NCI-H524 (cell line): ENCODE results near the gene SBNO2.

Experiments used
- DNase-seq, 2 experiments: peaks; one replicate each; lab custom pipeline; 2025; lab: John Stamatoyannopoulos, UW

SBNO2 gene

GRCh38 chr19:1105873-1106840, 67.9 kb downstream of the SBNO2 start:
- DNase-seq = no peak

DNA sequence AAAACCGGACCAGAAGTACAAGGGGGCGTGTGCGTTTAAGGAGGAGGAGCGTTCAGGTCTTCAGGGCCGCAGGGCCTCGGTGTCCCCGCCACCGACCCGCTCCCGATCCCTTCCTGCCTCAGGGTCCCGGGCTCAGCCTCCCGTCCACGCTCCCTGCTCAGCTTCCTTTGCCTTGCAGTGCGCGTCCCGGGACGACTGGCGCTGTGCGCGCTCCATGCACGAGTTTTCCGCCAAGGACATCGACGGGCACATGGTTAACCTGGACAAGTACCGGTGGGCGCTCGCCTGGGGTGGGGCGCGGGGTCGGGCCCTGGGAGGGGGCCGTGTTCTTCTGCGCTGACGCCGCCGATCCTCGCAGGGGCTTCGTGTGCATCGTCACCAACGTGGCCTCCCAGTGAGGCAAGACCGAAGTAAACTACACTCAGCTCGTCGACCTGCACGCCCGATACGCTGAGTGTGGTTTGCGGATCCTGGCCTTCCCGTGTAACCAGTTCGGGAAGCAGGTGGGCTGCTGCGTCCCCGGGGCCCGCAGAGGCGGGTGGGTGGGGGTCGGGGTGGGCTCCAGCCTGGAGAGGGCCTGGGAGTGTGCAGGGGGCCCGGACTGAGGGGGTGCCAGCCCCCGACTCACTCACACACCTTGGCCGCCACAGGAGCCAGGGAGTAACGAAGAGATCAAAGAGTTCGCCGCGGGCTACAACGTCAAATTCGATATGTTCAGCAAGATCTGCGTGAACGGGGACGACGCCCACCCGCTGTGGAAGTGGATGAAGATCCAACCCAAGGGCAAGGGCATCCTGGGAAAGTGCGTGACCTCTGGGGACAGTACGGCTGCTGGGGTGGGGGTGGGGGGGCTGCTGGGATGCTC, 68.8 kb downstream of the SBNO2 start:
- DNase-seq = no peak

GRCh38 chr19:1104311-1105007, 69.6 kb downstream of the SBNO2 start:
- DNase-seq = peak in 1 of 2 experiments; percentile 58

DNA sequence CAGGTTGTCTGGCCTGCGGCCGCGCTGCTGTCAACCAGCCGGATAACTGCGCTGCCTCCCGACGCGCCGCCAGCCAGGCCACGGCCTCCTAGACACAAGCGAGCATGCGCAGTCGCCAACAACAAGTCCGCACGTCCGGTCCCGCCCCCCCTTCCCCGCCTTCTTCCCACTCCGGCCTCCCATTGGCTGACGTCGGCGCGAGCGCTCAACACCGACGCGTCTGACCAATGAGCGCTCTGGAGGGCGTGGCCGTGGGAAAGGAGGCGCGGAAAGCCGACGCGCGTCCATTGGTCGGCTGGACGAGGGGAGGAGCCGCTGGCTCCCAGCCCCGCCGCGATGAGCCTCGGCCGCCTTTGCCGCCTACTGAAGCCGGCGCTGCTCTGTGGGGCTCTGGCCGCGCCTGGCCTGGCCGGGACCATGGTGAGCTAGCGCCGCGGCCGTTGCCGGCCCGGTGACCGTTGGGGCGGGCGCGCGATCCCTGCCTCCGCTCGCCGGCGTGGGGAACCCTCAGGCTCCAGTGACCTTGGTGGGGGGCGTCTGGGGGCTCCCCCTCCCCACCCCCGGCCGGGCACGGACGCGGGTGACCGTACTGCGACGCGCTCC, 70.3 kb downstream of the SBNO2 start, which contains the start of gene GPX4:
Gene GPX4, plus strand, starts transcription at position 287 of the 603 bp plus-strand sequence. Its CDS starts 50 bp downstream, at position 337.
- peak; percentile 99 to 100 for DNase-seq

GRCh38 chr19:1103132-1103707, 70.8 kb downstream of the SBNO2 start:
- no peak for DNase-seq

DNA sequence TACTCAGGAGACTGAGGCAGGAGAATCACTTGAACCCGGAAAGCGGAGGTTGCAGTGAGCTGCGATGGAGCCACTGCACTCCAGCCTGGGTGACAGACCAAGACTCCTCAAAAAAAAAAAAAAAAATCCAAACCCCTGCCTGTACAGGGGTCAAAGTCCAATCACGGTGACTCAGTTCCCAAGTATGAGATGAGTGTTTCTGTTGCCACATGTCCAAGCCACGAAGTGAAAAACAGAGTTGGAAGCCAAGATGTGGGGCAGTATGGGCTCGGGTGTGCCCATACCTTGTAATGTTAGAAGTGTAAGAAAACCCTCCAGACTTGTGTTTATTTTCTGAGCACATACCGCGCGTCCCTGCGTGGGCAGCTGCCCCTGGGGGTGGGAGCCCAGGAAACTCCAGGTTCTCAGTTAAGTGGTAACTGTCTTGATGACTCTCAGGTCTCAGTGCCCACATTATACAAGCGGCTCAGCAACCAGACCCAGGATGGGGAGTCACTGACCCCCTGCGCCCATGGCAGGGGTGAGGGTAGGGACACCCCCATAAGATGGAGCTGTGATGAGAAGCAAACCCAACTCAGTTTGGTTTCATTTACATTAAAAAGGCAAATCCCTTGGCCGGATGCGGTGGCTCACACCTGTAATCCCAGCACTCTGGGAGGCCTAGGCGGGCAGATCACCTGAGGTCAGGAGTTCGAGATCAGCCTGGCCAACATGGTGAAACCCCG, 71.5 kb downstream of the SBNO2 start:
- no peak for DNase-seq

GRCh38 chr19:1101337-1101698, 72.8 kb downstream of the SBNO2 start:
- DNase-seq = no peak

- no peak for DNase-seq
These were observed 75.7 kb downstream of the SBNO2 start for GRCh38 chr19:1098177-1099051.

GRCh38 chr19:1097810-1098176, 76.3 kb downstream of the SBNO2 start:
- no peak for DNase-seq

DNA sequence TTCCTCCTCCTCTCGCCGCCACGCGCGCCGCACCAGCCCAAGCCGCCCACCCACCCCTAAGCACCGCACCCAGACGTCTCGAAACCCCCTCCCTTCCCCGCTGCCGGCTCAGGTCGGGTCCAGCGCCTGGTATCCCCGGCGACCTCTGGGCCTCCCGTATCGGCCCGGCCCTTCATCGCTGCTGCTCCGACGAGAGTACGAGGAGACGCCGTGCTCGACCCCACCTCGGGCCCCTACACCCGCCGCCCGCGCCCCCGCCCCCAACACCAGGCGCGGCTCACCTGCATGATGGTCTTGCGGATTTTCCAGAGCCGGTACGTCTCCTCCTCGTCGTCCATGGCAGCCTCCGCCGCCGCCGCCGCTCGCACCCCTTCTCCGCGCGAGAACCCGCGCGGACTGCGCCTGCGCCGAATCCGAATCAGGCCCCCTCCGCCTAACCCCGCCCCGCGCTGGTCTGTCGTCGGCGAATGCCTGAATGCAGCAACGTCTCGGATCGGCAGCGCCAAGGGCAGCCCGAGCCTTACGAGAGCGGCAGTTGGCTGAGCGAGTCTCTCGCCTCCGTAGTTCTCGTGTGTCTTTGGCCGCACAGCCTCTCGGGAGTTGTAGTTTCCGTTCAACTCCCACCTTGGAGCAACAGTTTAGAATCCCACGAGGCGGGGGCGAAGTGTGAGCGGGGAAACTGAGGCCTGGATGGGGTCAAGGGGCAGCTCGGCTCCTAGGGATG, 78.9 kb downstream of the SBNO2 start, which contains the start of gene POLR2E:
Gene POLR2E, minus strand, starts transcription at position 398 of the 724 bp plus-strand sequence. Its CDS starts 60 bp downstream, at position 338.
- DNase-seq = peak; percentile 96 to 99

GRCh38 chr19:1094655-1094977, 79.5 kb downstream of the SBNO2 start:
- no peak for DNase-seq

- no peak for DNase-seq
These were observed 80.1 kb downstream of the SBNO2 start for GRCh38 chr19:1093811-1094553.

DNA sequence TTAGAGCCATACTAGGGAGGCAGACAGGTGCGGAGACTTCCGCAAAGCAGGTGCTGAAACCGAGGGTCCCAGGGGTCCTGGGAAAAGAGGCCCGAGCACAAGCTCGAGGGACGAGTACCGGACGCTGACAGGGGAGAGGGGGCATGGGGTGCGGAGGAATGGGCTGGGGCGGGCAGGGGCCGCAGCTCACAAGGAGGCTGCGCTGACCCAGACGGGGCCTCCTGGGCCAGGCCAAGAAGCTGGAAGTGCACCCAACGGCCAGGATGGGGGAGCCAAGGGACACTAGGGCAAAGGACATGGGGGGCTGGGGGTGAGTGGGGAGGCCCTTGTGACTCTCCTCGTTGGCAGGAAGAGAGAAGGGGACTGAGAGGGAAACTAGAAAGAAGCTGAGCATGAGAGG, 80.7 kb downstream of the SBNO2 start:
- DNase-seq = no peak

DNA sequence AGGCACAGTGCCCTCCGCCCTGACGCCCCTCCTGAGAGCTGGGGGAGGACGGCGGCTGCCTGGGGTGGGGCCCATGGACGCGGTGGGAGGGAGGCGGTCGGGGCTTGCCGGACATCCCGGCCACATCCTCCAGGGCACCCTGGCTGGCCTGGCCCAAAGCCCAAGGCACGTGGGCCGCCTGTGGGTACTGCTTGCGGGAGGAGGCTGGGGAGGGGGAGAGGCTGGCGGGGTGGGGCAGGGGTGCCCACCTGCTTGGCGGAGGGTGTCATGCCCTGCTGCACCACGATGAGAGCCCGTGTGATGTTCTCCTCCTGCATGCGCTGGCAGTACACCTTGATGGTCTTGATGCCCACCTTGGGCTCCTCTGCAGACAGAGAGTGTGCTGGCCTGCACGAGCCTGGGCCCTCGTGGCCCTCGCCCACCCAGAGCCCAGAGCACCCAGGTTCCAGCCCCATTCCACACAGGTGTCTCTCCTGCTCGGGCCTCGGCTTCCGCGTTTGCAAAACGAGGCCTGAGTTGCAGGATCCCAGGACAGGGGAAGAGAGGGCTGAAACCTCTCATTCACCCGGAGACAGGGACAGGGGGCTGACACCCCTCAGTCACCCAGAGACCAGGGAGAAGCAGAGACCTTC, 82.4 kb downstream of the SBNO2 start:
- no peak for DNase-seq

DNA sequence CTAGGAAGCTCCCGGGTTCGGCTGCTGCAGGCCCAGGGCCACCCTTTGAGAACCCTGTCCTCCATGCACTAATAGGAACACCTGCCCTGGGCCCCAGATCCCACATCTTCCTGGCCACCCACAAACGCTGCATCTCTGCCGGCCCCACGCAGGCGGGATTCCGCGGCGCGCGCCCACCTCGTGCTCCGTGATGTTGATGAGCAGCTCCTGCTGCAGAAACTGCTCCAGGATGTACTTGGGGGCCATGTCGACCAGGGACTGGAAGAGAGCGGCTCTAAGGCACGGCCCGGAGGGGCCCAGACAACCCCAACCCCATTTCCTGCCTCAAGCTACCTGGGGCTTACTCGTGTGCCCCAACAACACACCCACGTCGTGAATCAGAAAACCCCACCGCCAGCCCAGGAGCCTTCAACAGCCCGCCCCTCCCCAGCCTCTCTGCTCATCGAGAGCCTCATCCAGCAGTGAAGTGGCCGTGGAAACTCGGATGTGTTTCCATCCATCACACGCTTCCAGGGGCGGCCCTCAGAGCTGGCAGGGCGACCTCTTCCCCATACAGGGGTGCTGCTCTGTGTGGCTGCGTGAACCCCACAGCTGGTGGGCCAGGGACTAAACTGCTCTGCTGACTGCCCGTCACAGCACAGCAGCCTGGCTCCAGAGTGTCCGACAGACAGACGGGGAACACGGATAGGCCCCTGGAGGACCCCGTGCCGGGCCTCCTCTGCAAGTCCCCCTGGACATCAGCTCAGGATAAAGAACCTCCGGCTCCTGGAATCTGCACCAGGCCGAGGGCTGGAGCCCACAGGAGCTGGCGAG, 83.1 kb downstream of the SBNO2 start:
- DNase-seq = no peak

DNA sequence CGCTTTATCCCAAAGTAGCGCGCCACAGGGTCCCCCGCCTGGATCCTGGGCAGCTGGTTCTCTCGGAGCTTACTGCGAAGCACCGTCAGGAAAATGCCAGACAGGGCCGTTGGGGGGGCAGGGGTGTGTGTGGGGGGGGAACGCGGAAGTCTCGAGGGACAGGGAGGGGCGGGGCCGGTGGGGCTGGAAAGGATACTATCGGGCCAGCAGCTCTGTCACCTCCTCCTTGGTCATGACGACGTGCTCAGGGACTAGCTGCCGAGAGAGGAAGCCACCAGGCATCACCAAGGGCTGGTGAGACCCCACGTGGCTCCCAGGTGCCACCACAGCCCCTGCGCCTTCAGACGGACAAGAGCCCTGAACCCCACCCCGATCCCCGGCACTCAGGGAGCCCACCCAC, 84.2 kb downstream of the SBNO2 start:
- no peak for DNase-seq
